DOHH2 (cell line): ENCODE measurements around the gene LRP8.

Experiments
- CTCF ChIP-seq: fragments of 200-600 bp; sonication (generic); IDR thresholded peaks from one replicate; pipeline ENCODE4 v1.5.1; 2014; ENCODE audit warnings: antibody characterized with exemption, mild to moderate bottlenecking, low read depth, low read length; ENCODE audit not compliant: poor library complexity, severe bottlenecking
- EZH2phosphoT487 ChIP-seq: fragments of 200-600 bp; sonication (generic); IDR thresholded peaks from 2 replicates; pipeline ENCODE4 v1.6.1; 2017; ENCODE audit warnings: borderline replicate concordance, mild to moderate bottlenecking, antibody characterized with exemption, low read length, moderate library complexity, mixed read lengths

- TF ChIP-seq CTCF (no peak), EZH2phosphoT487 (no peak)
Observed at GRCh38 chr1:53332186-53332564, 4.3 kb upstream of the LRP8 start.
